ENCODE data around the gene SKIC2.
A peak's percentile ranks its signal among the peaks of the same experiment; 100 is the strongest.
"Not testable (repeated sequence)": the region's sequence is repeated elsewhere in the genome, so short reads cannot be mapped to it uniquely, and the experiment has no call there.

The SKIC2 gene

DNA sequence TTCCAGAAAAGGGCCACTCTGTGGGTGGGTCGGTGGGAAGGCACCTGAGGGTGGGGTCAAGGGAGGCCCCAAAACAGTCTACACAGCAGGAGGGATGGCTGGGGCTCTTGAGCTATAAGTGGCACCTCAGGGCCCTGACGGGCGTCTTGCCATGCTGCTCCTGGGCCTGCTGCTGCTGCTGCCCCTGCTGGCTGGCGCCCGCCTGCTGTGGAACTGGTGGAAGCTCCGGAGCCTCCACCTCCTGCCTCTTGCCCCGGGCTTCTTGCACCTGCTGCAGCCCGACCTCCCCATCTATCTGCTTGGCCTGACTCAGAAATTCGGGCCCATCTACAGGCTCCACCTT lies 46.5 kb downstream of the SKIC2 start:
- DNase-seq = peak in 1 of 3 donors; percentile 6

DNA sequence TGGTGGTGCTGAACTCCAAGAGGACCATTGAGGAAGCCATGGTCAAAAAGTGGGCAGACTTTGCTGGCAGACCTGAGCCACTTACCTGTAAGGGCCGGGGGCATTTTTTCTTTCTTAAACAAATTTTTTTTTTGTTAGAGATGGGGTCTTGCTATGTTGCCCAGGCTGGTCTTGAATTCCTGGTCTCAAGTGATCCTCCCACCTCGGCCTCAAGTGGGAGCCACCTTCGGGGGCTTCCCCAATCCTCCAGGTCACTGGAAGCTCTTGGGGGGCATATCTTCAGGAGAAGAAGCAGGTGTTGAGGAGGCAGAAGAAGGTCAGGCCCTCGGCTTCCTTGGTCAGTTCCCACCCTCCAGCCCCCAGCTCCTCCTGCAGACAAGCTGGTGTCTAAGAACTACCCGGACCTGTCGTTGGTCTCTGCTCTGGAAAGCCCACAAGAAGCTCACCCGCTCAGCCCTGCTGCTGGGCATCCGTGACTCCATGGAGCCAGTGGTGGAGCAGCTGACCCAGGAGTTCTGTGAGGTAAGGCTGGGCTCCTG lies 47.1 kb downstream of the SKIC2 start:
- peak in 1 of 3 donors; percentile 1 for DNase-seq

DNA sequence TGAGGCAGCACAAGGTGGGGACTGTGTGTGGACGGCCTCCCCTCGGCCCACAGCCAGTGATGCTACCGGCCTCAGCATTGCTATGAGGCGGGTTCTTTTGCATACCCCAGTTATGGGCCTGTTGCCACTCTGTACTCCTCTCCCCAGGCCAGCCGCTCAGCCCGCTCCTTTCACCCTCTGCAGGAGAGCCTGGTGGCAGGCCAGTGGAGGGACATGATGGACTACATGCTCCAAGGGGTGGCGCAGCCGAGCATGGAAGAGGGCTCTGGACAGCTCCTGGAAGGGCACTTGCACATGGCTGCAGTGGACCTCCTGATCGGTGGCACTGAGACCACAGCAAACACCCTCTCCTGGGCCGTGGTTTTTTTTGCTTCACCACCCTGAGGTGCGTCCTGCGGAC lies 48.1 kb downstream of the SKIC2 start:
- DNase-seq = peak in 1 of 3 donors; percentile 2

DNA sequence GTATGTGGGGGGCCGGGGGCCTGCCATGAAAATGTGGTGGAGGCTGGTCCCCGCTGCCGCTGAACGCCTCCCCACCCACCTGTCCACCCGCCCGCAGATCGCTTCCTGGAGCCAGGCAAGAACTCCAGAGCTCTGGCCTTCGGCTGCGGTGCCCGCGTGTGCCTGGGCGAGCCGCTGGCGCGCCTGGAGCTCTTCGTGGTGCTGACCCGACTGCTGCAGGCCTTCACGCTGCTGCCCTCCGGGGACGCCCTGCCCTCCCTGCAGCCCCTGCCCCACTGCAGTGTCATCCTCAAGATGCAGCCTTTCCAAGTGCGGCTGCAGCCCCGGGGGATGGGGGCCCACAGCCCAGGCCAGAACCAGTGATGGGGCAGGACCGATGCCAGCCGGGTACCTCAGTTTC lies 49.1 kb downstream of the SKIC2 start:
- not testable (repeated sequence) for DNase-seq

DNA sequence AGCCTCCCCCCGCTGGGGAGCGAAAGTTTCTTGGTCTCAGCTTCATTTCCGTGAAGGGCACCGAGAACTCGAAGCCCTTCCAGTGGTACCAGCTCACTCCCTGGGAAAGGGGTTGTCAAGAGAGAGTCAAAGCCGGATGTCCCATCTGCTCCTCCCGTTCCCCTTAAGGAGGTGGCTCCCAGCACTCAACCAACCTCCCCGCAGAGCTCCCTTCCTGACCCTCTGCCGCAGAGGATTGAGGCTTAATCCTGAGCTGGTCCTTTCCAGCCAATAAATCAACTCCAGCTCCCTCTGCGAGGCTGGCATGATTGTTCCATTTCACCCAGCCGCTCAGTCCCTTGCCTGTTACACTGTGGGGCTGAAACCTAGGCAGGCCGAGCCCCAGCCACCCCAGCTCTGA lies 49.6 kb downstream of the SKIC2 start:
- not testable (repeated sequence) for DNase-seq

DNA sequence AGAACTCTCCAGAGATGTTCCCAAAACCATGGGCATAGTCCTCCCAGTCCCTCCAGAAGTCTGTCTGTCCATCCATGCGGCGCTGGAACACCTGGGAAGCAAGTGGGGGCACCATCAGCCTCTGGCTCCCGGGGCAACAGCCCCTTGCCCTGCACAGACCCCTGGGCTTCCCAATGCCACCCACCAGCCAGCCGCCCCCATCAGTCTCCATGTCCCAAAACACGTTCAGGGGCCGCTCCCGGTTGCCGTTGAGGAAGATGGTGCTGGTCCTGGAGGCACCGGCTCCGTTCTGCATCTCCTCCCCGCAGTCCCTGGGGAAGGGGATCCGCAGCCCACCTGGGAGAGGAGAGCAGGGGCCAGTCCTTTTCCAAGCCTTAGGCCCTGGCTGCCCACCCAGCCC lies 50.6 kb downstream of the SKIC2 start:
- DNase-seq = peak in 1 of 3 donors; percentile 1

DNA sequence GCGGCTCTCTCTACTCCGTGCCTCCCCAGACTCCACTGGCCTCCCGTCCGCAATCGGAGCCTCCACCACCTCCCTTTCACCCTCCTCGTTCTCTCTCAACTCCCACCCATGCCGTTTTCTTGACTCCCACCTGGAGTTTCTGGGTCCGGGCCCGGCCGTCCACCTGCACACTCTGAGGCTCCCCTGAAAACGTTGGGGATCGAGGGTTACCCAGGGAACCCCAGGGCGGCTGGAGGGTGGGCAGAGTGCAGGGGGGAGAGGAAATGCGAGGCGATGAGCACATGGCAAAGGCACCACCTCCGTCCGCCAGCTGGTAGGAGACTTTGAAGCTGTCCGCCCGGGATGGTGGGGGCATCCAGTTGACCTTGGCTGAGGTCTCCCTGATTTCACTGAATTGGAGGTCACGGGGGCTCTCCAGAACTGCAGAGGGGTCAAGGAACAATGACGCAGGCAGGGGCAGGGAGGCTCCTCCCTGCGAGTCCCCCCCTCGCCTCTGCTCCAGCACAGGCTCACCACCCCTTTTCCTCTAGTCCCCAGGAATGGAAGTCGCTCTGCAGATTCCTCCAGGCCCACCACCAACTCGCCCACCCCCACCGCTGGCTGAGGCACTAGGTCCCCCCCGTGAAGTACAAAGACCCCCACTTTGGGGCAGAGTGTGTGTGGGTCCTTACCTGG lies 52.0 kb downstream of the SKIC2 start:
- DNase-seq = peak in 1 of 3 donors; percentile 4

DNA sequence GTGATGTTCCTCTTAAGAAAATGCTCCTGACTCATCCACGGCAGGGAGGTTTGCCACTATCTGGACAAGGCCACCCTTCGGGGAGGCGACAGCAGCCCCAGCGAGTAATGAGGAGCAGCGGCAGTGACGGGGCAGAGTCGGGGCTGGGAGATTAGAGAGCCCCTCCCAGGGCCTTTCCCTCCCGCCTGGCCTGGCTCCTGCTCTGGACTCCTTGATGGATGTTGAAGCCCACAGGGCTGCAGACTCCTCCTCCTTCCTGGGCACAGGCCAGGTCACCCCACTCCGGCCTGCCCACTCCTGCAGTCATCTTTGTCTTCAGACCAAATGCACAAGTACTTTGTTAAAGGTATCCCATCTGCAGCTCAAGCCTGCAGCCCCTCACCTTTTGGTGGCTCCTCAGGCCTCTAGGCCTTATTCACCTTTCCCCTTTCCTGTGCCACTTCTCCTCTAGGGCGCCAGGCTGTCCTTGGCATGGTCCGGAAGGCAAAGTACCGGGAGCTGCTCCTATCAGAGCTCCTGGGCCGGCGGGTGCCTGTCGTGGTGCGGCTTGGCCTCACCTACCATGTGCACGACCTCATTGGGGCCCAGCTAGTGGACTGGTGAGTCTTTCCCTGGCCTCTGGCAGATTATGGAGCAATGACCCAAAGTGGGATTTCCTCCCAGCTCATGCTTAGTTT lies 54.1 kb downstream of the SKIC2 start:
- peak in 1 of 3 donors; percentile 16 for DNase-seq

DNA sequence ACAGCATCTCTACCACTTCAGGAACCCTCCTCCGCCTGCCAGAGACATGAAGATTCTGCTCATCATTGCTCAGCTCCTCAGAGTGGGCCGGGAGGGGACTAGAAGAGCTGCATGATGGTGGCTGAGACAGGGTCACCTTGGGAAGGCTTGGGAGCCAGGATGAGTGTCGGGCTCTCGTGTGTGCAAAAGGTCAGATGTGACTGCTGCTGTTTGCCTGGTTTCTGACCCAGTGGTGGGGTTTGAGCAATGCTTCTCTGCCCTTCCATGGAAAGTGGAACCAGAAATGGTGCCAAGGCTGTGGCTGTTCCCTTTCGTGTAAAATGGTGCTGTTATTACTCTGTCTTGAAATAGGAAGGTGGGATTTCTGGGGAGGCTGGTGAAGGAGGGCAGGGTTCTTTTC lies 54.8 kb downstream of the SKIC2 start:
- DNase-seq = not testable (repeated sequence)

DNA sequence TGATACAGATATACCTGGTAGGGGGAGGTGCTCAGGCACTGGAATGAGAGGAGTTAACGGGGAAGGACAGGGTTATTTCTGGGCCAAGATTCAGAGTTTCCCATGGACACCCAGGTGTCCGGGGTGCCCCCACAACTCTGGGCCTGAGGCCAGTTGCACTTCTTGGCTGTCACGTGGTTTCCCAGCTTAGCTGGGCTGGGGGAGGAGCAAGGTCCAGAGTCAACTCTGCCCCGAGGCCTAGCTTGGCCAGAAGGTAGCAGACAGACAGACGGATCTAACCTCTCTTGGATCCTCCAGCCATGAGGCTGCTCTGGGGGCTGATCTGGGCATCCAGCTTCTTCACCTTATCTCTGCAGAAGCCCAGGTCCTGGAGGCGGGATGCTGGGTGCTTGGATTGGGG lies 55.6 kb downstream of the SKIC2 start, which contains the start of gene C4B:
C4B (plus strand) TSS at position 249 of the 400 bp plus-strand sequence; CDS start at position 300, 51 bp downstream.
- not testable (repeated sequence) for DNase-seq

All from suppressor macrophage treated with lipopolysaccharide for 1 hour (primary cell).